ENCODE measurements around the gene HIVEP2.

HIVEP2 gene

GRCh38 chr6:142857233-142857761 is 87.7 kb downstream of the HIVEP2 start:
- DNase-seq = no peak

GRCh38 chr6:142856624-142857232 is 88.2 kb downstream of the HIVEP2 start:
- peak; percentile 51 for DNase-seq

- no peak for DNase-seq
These were observed 88.9 kb downstream of the HIVEP2 start for GRCh38 chr6:142855893-142856623.

- DNase-seq = no peak
These were observed 90.1 kb downstream of the HIVEP2 start for GRCh38 chr6:142854589-142855488.

DNA sequence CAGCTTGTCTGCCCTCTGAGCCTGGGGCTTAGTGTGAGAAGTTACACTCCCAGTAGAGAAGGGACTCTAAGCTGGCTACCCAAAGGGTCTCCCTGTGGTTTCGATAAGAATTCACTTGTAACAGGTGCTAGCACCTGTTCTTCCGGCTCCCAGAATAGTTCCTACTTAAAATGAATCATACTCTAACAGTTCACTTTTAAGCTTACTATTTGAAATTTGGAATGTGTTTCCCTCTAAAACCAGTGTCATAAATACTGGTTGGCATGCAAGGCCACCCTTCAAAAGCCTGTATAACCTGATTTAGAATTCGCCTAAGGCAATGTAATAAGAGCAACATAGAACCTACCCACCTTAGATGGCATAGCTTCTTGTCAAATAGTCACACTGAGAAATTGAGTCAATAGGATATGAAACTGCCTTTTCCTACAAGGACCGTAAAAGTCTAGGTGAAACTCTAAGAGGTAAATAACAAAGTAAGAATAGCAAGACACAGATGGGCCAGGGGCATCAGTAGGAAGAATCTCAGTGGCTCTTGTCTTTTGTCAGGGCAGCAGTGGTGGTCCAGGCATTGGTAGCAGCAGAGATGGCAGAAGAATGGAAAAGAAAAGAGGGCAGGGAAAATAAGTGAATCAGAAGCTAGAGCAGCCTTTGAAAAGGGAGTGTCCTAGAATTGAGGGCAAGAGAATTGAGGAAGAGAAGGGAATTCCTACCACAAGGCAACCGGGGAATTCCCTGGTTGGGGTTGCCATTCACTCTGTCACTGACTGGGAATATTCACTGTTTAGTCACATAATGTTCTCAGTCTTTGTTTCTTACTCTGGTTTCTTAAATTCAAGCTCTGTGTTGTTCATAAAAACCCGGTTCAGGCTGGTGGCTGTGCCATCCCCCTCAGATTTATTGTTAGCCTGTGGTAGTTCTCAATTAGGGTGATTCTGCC is 91.5 kb downstream of the HIVEP2 start:
- DNase-seq = no peak

GRCh38 chr6:142851601-142852000 is 93.4 kb downstream of the HIVEP2 start:
- DNase-seq = no peak

- DNase-seq = peak; percentile 33
These were observed 94.1 kb downstream of the HIVEP2 start for GRCh38 chr6:142850679-142851423.

GRCh38 chr6:142848976-142849375 is 96.0 kb downstream of the HIVEP2 start:
- no peak for DNase-seq

DNA sequence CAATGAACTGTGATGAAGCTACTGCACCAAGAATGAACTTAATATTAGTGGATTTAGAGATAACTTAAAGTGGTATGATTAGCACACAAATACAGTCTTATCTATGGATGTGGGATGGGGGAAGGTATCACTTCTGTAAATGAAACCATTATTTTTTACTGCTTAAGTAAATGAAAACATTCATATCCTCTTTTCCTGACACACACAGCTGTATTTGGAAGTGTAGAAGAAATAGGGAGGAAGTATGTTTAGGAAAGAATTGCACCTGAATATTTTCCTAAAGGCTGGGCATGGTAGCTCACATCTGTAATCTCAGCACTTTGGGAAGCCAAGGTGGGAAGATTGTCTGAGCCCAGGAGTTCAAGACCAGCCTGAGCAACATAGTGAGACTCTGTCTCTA is 96.8 kb downstream of the HIVEP2 start:
- DNase-seq = no peak

- DNase-seq = no peak
These were observed 98.1 kb downstream of the HIVEP2 start for GRCh38 chr6:142846883-142847287.

DNA sequence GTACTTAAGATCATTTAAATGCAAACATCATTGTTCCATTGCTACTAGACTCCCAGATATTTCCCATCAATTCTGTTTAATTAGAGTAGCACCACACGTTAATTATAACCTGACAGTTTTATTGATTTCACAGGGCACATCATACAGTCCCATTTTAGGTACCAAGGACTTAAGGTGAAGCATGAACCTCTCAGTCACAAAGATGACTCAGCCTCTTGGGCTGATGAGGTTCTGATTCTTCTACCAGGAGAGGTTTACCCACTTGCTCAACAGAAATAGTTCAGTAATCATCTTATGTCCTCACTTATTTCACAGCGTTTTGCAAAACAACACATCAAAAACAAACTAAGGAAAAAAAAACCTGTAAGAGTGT is 98.5 kb downstream of the HIVEP2 start:
- DNase-seq = no peak

DNA sequence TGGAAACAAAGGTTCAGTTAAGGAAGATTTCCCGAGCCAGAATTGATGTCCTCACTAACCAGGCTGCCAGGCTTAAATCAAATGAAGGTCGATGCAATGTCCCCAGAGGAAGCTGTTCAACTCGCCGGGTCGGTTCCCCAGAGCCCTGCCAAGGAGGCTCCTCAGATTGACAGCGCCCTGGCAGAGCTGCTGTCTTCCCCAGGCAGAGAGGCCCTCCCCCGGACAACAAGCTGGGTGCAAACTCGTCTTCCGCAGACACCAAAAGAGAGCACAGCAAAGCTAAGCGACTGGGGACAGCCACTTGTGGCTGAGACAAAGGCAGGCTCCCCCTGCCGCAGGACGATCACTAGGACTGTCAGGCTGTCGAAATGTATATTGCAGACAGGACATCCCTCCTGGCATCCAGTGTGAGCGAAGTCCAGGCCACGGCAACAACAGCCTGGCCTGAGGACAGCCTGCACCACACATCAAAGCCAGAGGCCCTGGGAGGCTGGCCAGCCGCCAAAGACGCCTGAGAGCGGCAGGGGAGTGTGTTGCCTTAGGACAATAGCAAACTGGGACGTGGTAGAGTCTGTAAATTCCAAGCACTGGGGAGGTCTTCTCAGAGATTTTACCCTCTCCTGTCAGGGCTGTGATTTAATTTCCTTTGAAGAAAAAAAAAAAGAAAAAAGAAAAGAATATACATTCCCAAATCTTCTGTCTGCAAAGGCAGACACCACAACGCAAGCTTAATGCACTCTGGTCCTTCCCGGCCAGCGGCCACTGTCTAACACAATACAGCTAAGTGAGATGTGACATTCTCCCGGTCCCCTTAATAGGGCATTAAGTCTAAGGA is 99.1 kb downstream of the HIVEP2 start:
- peak; percentile 57 for DNase-seq

DNA sequence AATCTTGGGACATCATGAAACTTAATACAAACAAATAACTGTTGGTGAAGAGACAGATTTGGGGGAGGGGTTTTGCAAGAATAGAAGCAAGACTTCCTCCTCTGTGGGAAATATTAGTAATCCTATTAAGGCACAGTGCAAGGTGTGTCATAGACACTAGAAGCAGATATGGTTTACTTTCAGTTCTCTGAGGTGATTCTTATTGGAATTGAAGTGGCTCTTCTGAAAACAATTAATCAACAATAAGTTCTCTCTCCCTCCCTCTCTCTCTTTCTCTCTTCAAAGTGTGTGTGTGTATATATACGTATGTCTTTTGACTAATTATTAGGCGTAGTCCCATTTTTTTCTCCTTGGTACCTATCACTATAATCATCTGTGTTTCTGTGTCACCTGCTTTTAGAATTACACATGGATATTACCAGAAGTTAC is 99.8 kb downstream of the HIVEP2 start:
- no peak for DNase-seq

GRCh38 chr6:142844065-142844755 is 100.8 kb downstream of the HIVEP2 start:
- no peak for DNase-seq

DNA sequence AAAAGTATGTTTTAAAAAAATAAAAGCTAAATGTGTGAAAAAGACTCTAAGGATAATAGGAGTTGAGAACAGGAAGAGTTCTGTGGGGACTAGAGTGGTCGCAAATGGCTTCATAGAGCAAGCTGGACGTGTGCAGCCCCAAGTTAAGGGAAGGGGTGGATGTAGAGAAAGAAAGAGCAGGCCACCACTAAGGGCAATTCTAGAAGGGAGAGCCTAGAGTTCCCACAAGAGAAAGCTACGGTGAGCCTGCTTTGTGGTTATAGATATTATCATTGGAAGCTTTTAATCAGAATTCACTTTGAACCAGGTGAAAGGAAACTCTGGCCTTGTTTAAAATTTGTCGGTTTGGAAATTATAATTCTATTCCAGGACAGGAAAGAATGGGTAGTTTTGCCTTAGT is 101.6 kb downstream of the HIVEP2 start:
- DNase-seq = no peak

- DNase-seq = peak; percentile 25
These were observed 102.3 kb downstream of the HIVEP2 start for GRCh38 chr6:142842418-142843261.

DNA sequence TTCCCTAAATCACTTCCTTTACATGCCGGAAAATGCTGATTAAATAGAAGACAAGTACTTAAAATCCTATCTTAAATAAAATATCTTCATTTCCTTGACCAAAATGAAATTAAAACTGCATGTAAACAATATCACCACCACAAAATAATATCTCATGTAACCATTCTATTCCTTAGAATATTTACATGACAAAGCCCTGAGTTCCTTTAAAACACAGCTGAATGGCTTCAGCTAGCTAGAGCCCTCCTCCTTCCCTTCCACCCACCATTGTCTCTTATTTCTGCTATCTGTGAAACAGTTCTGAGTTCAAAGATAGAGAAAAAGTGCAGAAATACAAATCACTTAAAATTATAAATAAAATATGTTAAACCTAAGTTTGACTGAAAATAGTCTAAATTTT is 103.1 kb downstream of the HIVEP2 start:
- no peak for DNase-seq

GRCh38 chr6:142839686-142840040 is 105.3 kb downstream of the HIVEP2 start:
- DNase-seq = no peak

Data from NK-92 treated with Interleukin-12 subunit alpha and Interleukin-12 subunit beta, amount 100 ng/mL, for 24 hours (cell line).